Nephron (organoid): ENCODE results near the gene EMCN.
"Not testable (repeated sequence)": the region's sequence is repeated elsewhere in the genome, so short reads cannot be mapped to it uniquely, and the experiment has no call there.

Source experiments
- H3K27ac Mint-ChIP-seq, 3 experiments: 2 replicates each; pipeline ENCODE4 v1.8.0; 2020; ENCODE audit warnings: mixed read lengths in 3 of 3, mild to moderate bottlenecking in 2 of 3, moderate library complexity in 1 of 3
- H3K27me3 Mint-ChIP-seq: 2 replicates; pipeline ENCODE4 v1.8.0; 2021; ENCODE audit warnings: low read depth, mild to moderate bottlenecking, moderate library complexity, mixed read lengths
- H3K36me3 Mint-ChIP-seq: 2 replicates; pipeline ENCODE4 v1.8.0; 2020; ENCODE audit warnings: low read depth, mixed read lengths
- H3K4me1 Mint-ChIP-seq: 2 replicates; pipeline ENCODE4 v1.8.0; 2020; ENCODE audit warnings: mixed read lengths
- H3K4me3 Mint-ChIP-seq, 3 experiments: 2 replicates each; pipeline ENCODE4 v1.8.0; 2020; ENCODE audit warnings: mild to moderate bottlenecking in 3 of 3, mixed read lengths in 3 of 3, moderate library complexity in 2 of 3
- H3K9me3 Mint-ChIP-seq: 2 replicates; pipeline ENCODE4 v1.8.0; 2020; ENCODE audit warnings: mixed read lengths
- CTCF ChIP-seq, 3 experiments: fragments of 200-600 bp; sonication (generic); IDR thresholded peaks; one replicate each; pipeline ENCODE4 v1.5.0; 2021; ENCODE audit warnings: antibody characterized with exemption in 3 of 3; ENCODE audit not compliant: unreplicated experiment in 3 of 3

Gene EMCN

GRCh38 chr4:100547541-100548199, 29.8 kb upstream of the EMCN start:
- H3K27me3 Mint-ChIP-seq = no peaks in the 10 kb centered on the region
- no peaks in the 10 kb centered on the region for H3K4me1 Mint-ChIP-seq
- no peak overlapping the region for H3K27ac Mint-ChIP-seq
- H3K36me3 Mint-ChIP-seq = no peaks in the 10 kb centered on the region
- H3K4me3 Mint-ChIP-seq = no peak overlapping the region
- no peaks in the 10 kb centered on the region for H3K9me3 Mint-ChIP-seq
- no peak for TF ChIP-seq CTCF (IDR thresholded peaks at IDR 0.05; ENCODE audit: unreplicated experiment in 3 of 3)

GRCh38 chr4:100545427-100545826, 27.6 kb upstream of the EMCN start:
- Mint-ChIP-seq H3K27me3 (no peaks in the 10 kb centered on the region), H3K4me3 (no peak overlapping the region), H3K9me3 (no peaks in the 10 kb centered on the region), H3K36me3 (no peaks in the 10 kb centered on the region), H3K4me1 (no peaks in the 10 kb centered on the region), H3K27ac (no peak overlapping the region)
- no peak for TF ChIP-seq CTCF (IDR thresholded peaks at IDR 0.05; ENCODE audit: unreplicated experiment in 3 of 3)

GRCh38 chr4:100540131-100540530, 22.3 kb upstream of the EMCN start:
- no peaks in the 10 kb centered on the region for H3K36me3 Mint-ChIP-seq
- no peak for TF ChIP-seq CTCF (IDR thresholded peaks at IDR 0.05; ENCODE audit: unreplicated experiment in 3 of 3)
- no peaks in the 10 kb centered on the region for H3K4me1 Mint-ChIP-seq
- H3K9me3 Mint-ChIP-seq = no peaks in the 10 kb centered on the region
- no peak overlapping the region for H3K27ac Mint-ChIP-seq
- no peaks in the 10 kb centered on the region for H3K27me3 Mint-ChIP-seq
- no peak overlapping the region for H3K4me3 Mint-ChIP-seq

- no peak for TF ChIP-seq CTCF (IDR thresholded peaks at IDR 0.05; ENCODE audit: unreplicated experiment in 3 of 3)
- no peaks in the 10 kb centered on the region for H3K4me1 Mint-ChIP-seq
- H3K4me3 Mint-ChIP-seq = no peak overlapping the region
- no peaks in the 10 kb centered on the region for H3K36me3 Mint-ChIP-seq
- H3K27me3 Mint-ChIP-seq = no peaks in the 10 kb centered on the region
- no peak overlapping the region for H3K27ac Mint-ChIP-seq
- H3K9me3 Mint-ChIP-seq = no peaks in the 10 kb centered on the region
Observed at GRCh38 chr4:100539706-100540105, 21.9 kb upstream of the EMCN start.

- peak overlapping the region; percentile 16 to 90 (median 61) for H3K27ac Mint-ChIP-seq
- no peaks in the 10 kb centered on the region for H3K36me3 Mint-ChIP-seq
- H3K4me3 Mint-ChIP-seq = no peak overlapping the region
- H3K9me3 Mint-ChIP-seq = peaks cover 17% of the 10 kb centered on the region
- peaks cover 13% of the 10 kb centered on the region for H3K4me1 Mint-ChIP-seq
- no peaks in the 10 kb centered on the region for H3K27me3 Mint-ChIP-seq
- TF ChIP-seq CTCF (IDR thresholded peaks at IDR 0.05; ENCODE audit: unreplicated experiment in 3 of 3) = no peak
Observed at GRCh38 chr4:100533741-100534140, 15.9 kb upstream of the EMCN start.

- Mint-ChIP-seq H3K9me3 (peaks cover 29% of the 10 kb centered on the region), H3K4me1 (peaks cover 13% of the 10 kb centered on the region)
- H3K36me3 Mint-ChIP-seq, H3K4me3 Mint-ChIP-seq, H3K27ac Mint-ChIP-seq, H3K27me3 Mint-ChIP-seq: not testable (repeated sequence)
Observed at GRCh38 chr4:100530161-100530560, 12.3 kb upstream of the EMCN start.
